Stimulated activated CD8-positive, alpha-beta memory T cell treated with anti-CD3 and anti-CD28 coated beads, Interleukin-2, amount 100 ng/mL, for 1 hour (primary cell): ENCODE measurements around the gene FBXO30.

Experiments used
- DNase-seq, 2 donors: peaks; one replicate each; pipeline ENCODE4 v3.0.0-alpha.2; 2020; ENCODE audit warnings: low read depth in 2 of 2

FBXO30 gene

DNA sequence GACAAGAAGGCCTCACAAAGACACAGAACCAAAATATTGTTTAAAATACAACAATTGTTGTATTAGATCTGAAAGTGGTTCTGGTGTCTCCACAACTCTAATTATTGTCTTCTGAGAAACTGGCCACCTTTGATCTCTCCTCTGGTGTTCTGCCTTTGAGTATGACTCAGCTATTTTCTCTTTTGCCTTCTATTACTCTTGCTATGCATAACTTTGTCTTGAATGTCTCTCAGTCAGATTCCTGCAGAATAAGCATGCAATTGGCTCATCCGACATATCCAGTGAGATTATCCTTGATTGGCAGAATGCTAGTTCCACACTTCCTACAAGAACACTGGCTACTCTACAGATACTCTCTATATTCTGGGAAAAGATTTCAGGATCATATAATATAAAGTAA, 65.0 kb downstream of the FBXO30 start:
- DNase-seq, result no peak

DNA sequence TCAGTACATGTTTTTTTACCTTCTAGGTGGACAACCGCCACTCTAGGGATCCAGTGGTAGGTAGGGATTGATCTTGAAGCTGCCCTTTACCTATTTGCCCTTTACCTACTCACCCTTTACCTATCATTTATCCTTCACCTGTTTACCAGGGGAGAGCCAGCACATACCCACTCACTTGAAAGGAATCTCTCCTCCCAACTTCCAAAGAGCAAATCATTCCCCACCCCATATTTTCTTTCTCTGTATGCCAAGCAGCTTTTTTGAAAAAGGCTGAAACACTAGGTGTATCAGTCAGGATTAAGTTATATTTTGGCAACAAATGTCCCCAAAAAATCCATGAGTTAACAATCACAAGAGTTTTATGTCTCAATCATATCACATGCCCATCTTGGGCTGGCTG, 68.7 kb downstream of the FBXO30 start:
- no peak for DNase-seq

DNA sequence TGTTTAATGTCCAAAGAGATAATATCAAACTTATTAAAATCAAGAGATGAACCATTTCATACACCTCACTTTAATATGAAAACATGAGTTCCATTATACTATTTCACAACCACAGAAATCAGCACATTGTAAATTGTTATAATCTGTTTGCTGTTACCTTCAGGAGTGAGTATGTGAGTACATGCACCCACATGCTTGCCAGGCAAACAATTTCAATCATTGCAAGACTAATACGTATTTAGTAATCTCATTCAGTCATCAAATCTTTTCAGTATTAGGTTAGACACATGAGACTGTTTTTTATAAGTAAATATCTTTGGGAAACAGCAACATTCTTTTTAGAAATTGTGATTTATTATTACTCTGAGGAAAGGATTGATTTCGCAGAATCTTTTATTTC, 70.0 kb downstream of the FBXO30 start:
- DNase-seq, result no peak
